ENCODE data around the gene CYLD. TPM values are rescaled to one million over a fixed set of nuclear protein-coding genes. Genes with fewer than 3 reads are reported as not detected.

Gene CYLD
- total and polyA plus RNA-seq, 2 donors (not counting 3 experiments of a cell fraction or from before 2014, with no cell fraction given) = 7.4 to 21.5 TPM

GRCh38 chr16:50837324-50837723 is 95.4 kb downstream of the CYLD start:
- no peaks in the 10 kb centered on the region for H3K9me1 ChIP-seq (replicated peaks; ENCODE audit: control insufficient read depth, extremely low read depth, insufficient read depth, low read length)
- no peaks in the 10 kb centered on the region for H3K36me3 ChIP-seq (ENCODE audit: control insufficient read depth in 2 of 2, extremely low read depth in 1 of 2, insufficient read depth in 2 of 2, low read length in 2 of 2)
- H3K79me2 ChIP-seq (ENCODE audit: control insufficient read depth, insufficient read depth, low read length) = no peaks in the 10 kb centered on the region
- H2AFZ ChIP-seq (ENCODE audit: low read depth, low read length) = no peak overlapping the region
- DNase-seq (ENCODE audit: low read depth, low spot score) (no peak), FAIRE-seq (no peak)
- H3K27ac ChIP-seq (ENCODE audit: insufficient read depth, low read depth, low read length) = no peak overlapping the region
- H3K9ac ChIP-seq (replicated peaks; ENCODE audit: extremely low read depth, insufficient read depth, low read length) = no peak overlapping the region
- no TSS peak for BruUV-seq (replicated peaks)
- H3K27me3 ChIP-seq (ENCODE audit: control insufficient read depth in 2 of 2, insufficient read depth in 2 of 2, low read length in 2 of 2) = peaks cover 0 to 3% of the 10 kb centered on the region in 2 experiments
- ChIA-PET POLR2A (no interaction called here), CTCF (no interaction called here)
- no peak overlapping the region for H3K4me3 ChIP-seq (replicated peaks in 1 of 3; ENCODE audit: insufficient read depth in 1 of 3, low read depth in 1 of 3, low read length in 3 of 3)
- dilution Hi-C loops (cut with MboI; ENCODE audit: extremely low pct_ligation_motif_present, low sequenced_read_pairs) (no loop called here), intact Hi-C loops (cut with micrococcal nuclease) (no loop called here)
- no peaks in the 10 kb centered on the region for H3K4me1 ChIP-seq (ENCODE audit: control insufficient read depth, extremely low read depth, insufficient read depth, low read length)
- TF ChIP-seq, protein P1, sequence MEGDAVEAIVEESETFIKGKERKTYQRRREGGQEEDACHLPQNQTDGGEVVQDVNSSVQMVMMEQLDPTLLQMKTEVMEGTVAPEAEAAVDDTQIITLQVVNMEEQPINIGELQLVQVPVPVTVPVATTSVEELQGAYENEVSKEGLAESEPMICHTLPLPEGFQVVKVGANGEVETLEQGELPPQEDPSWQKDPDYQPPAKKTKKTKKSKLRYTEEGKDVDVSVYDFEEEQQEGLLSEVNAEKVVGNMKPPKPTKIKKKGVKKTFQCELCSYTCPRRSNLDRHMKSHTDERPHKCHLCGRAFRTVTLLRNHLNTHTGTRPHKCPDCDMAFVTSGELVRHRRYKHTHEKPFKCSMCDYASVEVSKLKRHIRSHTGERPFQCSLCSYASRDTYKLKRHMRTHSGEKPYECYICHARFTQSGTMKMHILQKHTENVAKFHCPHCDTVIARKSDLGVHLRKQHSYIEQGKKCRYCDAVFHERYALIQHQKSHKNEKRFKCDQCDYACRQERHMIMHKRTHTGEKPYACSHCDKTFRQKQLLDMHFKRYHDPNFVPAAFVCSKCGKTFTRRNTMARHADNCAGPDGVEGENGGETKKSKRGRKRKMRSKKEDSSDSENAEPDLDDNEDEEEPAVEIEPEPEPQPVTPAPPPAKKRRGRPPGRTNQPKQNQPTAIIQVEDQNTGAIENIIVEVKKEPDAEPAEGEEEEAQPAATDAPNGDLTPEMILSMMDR (IDR thresholded peaks at IDR 0.05; ENCODE audit: extremely low read depth in 1 of 2, insufficient read depth in 1 of 2, low read depth in 1 of 2, low read length in 2 of 2) = no peak
- TF ChIP-seq EZH2 (IDR thresholded peaks at IDR 0.05; ENCODE audit: borderline replicate concordance, low read depth, low read length, severe bottlenecking) = no peak
- TF ChIP-seq POLR2AphosphoS5 (IDR thresholded peaks at IDR 0.05; ENCODE audit: insufficient read depth, low read depth, low read length) = no peak
- TF ChIP-seq JUN (IDR thresholded peaks at IDR 0.05; ENCODE audit: borderline replicate concordance, insufficient read depth, insufficient read length, low read depth) = no peak
- no peak for TF ChIP-seq MYC (IDR thresholded peaks at IDR 0.05; ENCODE audit: low read depth, low read length)
- no peak for TF ChIP-seq FOS (IDR thresholded peaks at IDR 0.05; ENCODE audit: borderline replicate concordance, insufficient read depth, low read length)
- TF ChIP-seq GATA2 (IDR thresholded peaks at IDR 0.05; ENCODE audit: insufficient read depth, insufficient read length, low read depth, low read length) = no peak
- TF ChIP-seq, protein P2, sequence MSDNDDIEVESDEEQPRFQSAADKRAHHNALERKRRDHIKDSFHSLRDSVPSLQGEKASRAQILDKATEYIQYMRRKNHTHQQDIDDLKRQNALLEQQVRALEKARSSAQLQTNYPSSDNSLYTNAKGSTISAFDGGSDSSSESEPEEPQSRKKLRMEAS (IDR thresholded peaks at IDR 0.05; ENCODE audit: insufficient read depth, insufficient read length) = no peak
- H3K4me2 ChIP-seq (ENCODE audit: insufficient read depth, low read length) = no peak overlapping the region
- H3K9me3 ChIP-seq (replicated peaks; ENCODE audit: control insufficient read depth, insufficient read depth, low read length) = no peaks in the 10 kb centered on the region
- no peaks in the 10 kb centered on the region for H4K20me1 ChIP-seq (replicated peaks; ENCODE audit: control insufficient read depth, extremely low read depth, insufficient read depth, low read length)

Data from endothelial cell of umbilical vein (primary cell).